ENCODE measurements around the gene FAM168A.

FAM168A gene

GRCh38 chr11:73398132-73398526 lies 199.8 kb downstream of the FAM168A start:
- ChIA-PET POLR2A (interaction anchor here (1.1 kb wide), 1 partner anchor 13 kb away, joined by 4 read pairs; no protein-coding TSS in a partner anchor), CTCF (interaction anchor here (0.9 to 8.9 kb wide), 6 partner anchors 9 to 263 kb away, joined by 3 to 87 read pairs (median 6); no protein-coding TSS in a partner anchor)
- no peak for DNase-seq (ENCODE audit: extremely low spot score)
- no peak for TF ChIP-seq CTCF (IDR thresholded peaks at IDR 0.05; ENCODE audit: control extremely low read depth, extremely low read depth, low read depth, missing control alignments)

GRCh38 chr11:73397468-73398131 lies 200.3 kb downstream of the FAM168A start:
- CTCF ChIA-PET = interaction anchor here (0.9 to 8.9 kb wide), 5 partner anchors 9 to 240 kb away, joined by 3 to 87 read pairs (median 5); no protein-coding TSS in a partner anchor

GRCh38 chr11:73396985-73397384 lies 200.9 kb downstream of the FAM168A start:
- no peak for TF ChIP-seq CTCF (IDR thresholded peaks at IDR 0.05; ENCODE audit: control extremely low read depth, extremely low read depth, low read depth, missing control alignments)
- POLR2A ChIA-PET = interaction anchor here (0.9 kb wide), 1 partner anchor 12 kb away, joined by 3 read pairs; no protein-coding TSS in a partner anchor
- CTCF ChIA-PET = interaction anchor here (0.9 to 8.9 kb wide), 7 partner anchors 9 to 263 kb away, joined by 3 to 87 read pairs (median 5); no protein-coding TSS in a partner anchor
- no peak for DNase-seq (ENCODE audit: extremely low spot score)

More at GRCh38 chr11:73397468-73398131, 200.3 kb downstream of the FAM168A start:
- POLR2A ChIA-PET = interaction anchor here (1.1 kb wide), 1 partner anchor 12 kb away, joined by 4 read pairs; no protein-coding TSS in a partner anchor
- DNase-seq (ENCODE audit: extremely low spot score) = no peak
- no peak for TF ChIP-seq CTCF (IDR thresholded peaks at IDR 0.05; ENCODE audit: control extremely low read depth, extremely low read depth, low read depth, missing control alignments)

- no peak for DNase-seq (ENCODE audit: extremely low spot score)
- CTCF ChIA-PET = interaction anchor here (1.1 to 8.9 kb wide), 7 partner anchors 8 to 264 kb away, joined by 4 to 87 read pairs (median 5); no protein-coding TSS in a partner anchor
- no peak for TF ChIP-seq CTCF (IDR thresholded peaks at IDR 0.05; ENCODE audit: control extremely low read depth, extremely low read depth, low read depth, missing control alignments)
- POLR2A ChIA-PET = interaction anchor here (0.9 kb wide), 1 partner anchor 11 kb away, joined by 3 read pairs; no protein-coding TSS in a partner anchor
Observed at GRCh38 chr11:73396251-73396930, 201.5 kb downstream of the FAM168A start.

- CTCF ChIA-PET = interaction anchor here (0.9 to 8.9 kb wide), 6 partner anchors 12 to 264 kb away, joined by 3 to 87 read pairs (median 5); no protein-coding TSS in a partner anchor
- POLR2A ChIA-PET = interaction anchor here (0.5 kb wide), 1 partner anchor 19 kb away, joined by 3 read pairs; no protein-coding TSS in a partner anchor
- DNase-seq (ENCODE audit: extremely low spot score) = no peak
- TF ChIP-seq CTCF (IDR thresholded peaks at IDR 0.05; ENCODE audit: control extremely low read depth, extremely low read depth, low read depth, missing control alignments) = no peak
Observed at GRCh38 chr11:73395297-73396208, 202.4 kb downstream of the FAM168A start.

Data from GM10248 (cell line).